RWPE1 (cell line): ENCODE measurements around the gene TNFRSF18.

Experiments used
- CTCF ChIA-PET: fragments of 350-600 bp; sonication (Branson Sonifier 250); formaldehyde crosslinking; extraction: SDS; loops from one replicate; lab custom pipeline; 2021; lab: Yijun Ruan, JAX
- POLR2A ChIA-PET: fragments of 400-600 bp; formaldehyde crosslinking; extraction: SDS; loops from one replicate; lab custom pipeline; 2020; ENCODE audit warnings: antibody characterized with exemption; ENCODE audit not compliant: low non-redundant PET; lab: Yijun Ruan, JAX
- DNase-seq: peaks from one replicate; pipeline ENCODE4 v3.0.0; 2012; ENCODE audit warnings: low spot score
- H3K27ac ChIP-seq: fragments of 450-650 bp; 2 replicates; pipeline ENCODE4 v1.5.1; 2017
- CTCF ChIP-seq: fragments of 450-650 bp; conservative IDR thresholded peaks from 2 replicates; pipeline ENCODE4 v1.5.1; 2017; ENCODE audit warnings: low read depth, mild to moderate bottlenecking

TNFRSF18 gene

GRCh38 chr1:1157426-1157913 is 48.9 kb downstream of the TNFRSF18 start:
- DNase-seq: peak; percentile 92
- TF ChIP-seq CTCF: no peak
- CTCF ChIA-PET: no interaction called here
- H3K27ac ChIP-seq: peak overlapping the region; percentile 83
- POLR2A ChIA-PET: no interaction called here

- CTCF ChIA-PET: no interaction called here
- POLR2A ChIA-PET: no interaction called here
- H3K27ac ChIP-seq: no peak overlapping the region
- no peak for TF ChIP-seq CTCF
- no peak for DNase-seq
Measured at GRCh38 chr1:1157033-1157365, 49.4 kb downstream of the TNFRSF18 start.

GRCh38 chr1:1156140-1157032 is 50.0 kb downstream of the TNFRSF18 start:
- CTCF ChIA-PET: no interaction called here
- H3K27ac ChIP-seq: no peak overlapping the region
- no peak for DNase-seq
- TF ChIP-seq CTCF: no peak
- POLR2A ChIA-PET: no interaction called here

- CTCF ChIA-PET: no interaction called here
- POLR2A ChIA-PET: no interaction called here
- no peak for TF ChIP-seq CTCF
- H3K27ac ChIP-seq: no peak overlapping the region
- no peak for DNase-seq
Measured at GRCh38 chr1:1155258-1155657, 51.1 kb downstream of the TNFRSF18 start.

GRCh38 chr1:1153874-1154273 is 52.5 kb downstream of the TNFRSF18 start:
- POLR2A ChIA-PET: no interaction called here
- no peak for TF ChIP-seq CTCF
- CTCF ChIA-PET: no interaction called here
- H3K27ac ChIP-seq: no peak overlapping the region
- no peak for DNase-seq
